Muscle layer of duodenum (tissue), 2 donors: ENCODE results near the gene DCP1A.
A peak's percentile ranks its signal among the peaks of the same experiment; 100 is the strongest.

ENCODE experiments used
- H3K27ac ChIP-seq: one replicate; pipeline ENCODE4 v1.7.0; 2013; ENCODE audit warnings: mild to moderate bottlenecking, low read length
- H3K27me3 ChIP-seq: one replicate; pipeline ENCODE4 v1.7.0; 2013; ENCODE audit warnings: low read depth, mild to moderate bottlenecking, control low read depth, low read length
- H3K36me3 ChIP-seq, 2 donors: one replicate each; pipeline ENCODE4 v1.7.0; 2013; ENCODE audit warnings: low read length in 2 of 2, control low read depth in 1 of 2, mild to moderate bottlenecking in 1 of 2; ENCODE audit not compliant: insufficient read depth in 2 of 2, control insufficient read depth in 1 of 2
- H3K4me1 ChIP-seq, 2 donors: one replicate each; pipeline ENCODE4 v1.7.0; 2013; ENCODE audit warnings: low read length in 2 of 2, mild to moderate bottlenecking in 2 of 2, control low read depth in 1 of 2, moderate library complexity in 1 of 2; ENCODE audit not compliant: insufficient read depth in 2 of 2, control insufficient read depth in 1 of 2
- H3K4me3 ChIP-seq, 2 donors: one replicate each; pipeline ENCODE4 v1.7.0; 2013; ENCODE audit warnings: low read length in 2 of 2, low read depth in 1 of 2, mild to moderate bottlenecking in 1 of 2
- H3K9me3 ChIP-seq, 2 donors: one replicate each; pipeline ENCODE4 v1.7.0; 2013; ENCODE audit warnings: low read length in 2 of 2, control low read depth in 1 of 2, mild to moderate bottlenecking in 1 of 2; ENCODE audit not compliant: control insufficient read depth in 1 of 2
- donor health status: healthy.

DCP1A gene

DNA sequence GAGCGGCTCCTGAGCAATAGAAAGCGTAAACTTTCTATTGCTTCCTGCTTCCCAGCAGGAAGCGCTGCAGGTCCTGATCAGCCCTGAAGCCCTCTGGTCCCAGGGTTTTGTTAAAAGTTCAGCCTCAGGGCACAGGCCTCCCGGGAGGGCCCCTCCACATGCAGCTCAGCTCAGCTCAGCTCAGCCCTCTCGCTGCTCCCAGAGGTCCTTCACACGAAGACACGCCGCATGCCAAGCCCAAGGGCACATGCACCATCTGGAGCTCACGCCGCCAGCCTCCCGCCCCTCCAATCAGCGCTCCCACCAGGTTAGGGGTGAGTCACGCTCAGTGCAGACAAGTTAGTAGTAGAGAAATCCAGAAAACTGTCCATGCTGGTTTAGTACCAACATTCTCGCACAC, 104.2 kb downstream of the DCP1A start:
- Histone ChIP-seq H3K9me3 (no peaks in the 10 kb centered on the region), H3K27ac (no peak overlapping the region), H3K36me3 (peaks cover 25 to 42% of the 10 kb centered on the region in 2 donors), H3K4me1 (peaks cover 0 to 30% of the 10 kb centered on the region in 2 donors), H3K4me3 (no peak overlapping the region), H3K27me3 (no peaks in the 10 kb centered on the region)

- Histone ChIP-seq H3K4me1 (peaks cover 0 to 33% of the 10 kb centered on the region in 2 donors), H3K27me3 (no peaks in the 10 kb centered on the region), H3K27ac (no peak overlapping the region), H3K9me3 (no peaks in the 10 kb centered on the region), H3K36me3 (peaks cover 26 to 45% of the 10 kb centered on the region in 2 donors), H3K4me3 (no peak overlapping the region)
These were observed 104.7 kb downstream of the DCP1A start for GRCh38 chr3:53242642-53243041.

DNA sequence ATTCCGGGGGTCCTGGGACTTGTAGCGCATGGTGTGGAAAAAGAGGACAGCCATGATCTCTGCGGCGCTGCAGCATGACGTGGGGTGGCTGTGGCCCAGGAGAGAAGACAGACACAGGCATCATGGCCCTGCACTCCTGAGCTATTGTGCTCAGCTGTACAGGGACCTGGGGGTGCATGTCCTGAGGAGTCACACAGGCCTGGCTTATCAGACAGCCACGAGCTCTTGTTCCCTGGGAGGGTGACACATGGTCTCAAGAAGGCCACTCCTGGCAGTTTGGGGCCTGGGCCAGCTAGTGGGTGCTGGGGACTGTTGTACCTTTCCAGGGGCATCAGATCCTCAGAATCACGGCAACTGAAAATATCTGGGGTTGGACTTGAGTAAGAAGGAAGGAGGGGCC, 105.2 kb downstream of the DCP1A start:
- Histone ChIP-seq H3K27ac (no peak overlapping the region), H3K27me3 (no peaks in the 10 kb centered on the region), H3K36me3 (peaks cover 26 to 45% of the 10 kb centered on the region in 2 donors), H3K9me3 (no peaks in the 10 kb centered on the region), H3K4me3 (no peak overlapping the region), H3K4me1 (peaks cover 0 to 33% of the 10 kb centered on the region in 2 donors)

- H3K4me1 ChIP-seq = peaks cover 6 to 40% of the 10 kb centered on the region in 2 donors
- no peak overlapping the region for H3K27ac ChIP-seq
These were observed 106.1 kb downstream of the DCP1A start for GRCh38 chr3:53240989-53241972.

DNA sequence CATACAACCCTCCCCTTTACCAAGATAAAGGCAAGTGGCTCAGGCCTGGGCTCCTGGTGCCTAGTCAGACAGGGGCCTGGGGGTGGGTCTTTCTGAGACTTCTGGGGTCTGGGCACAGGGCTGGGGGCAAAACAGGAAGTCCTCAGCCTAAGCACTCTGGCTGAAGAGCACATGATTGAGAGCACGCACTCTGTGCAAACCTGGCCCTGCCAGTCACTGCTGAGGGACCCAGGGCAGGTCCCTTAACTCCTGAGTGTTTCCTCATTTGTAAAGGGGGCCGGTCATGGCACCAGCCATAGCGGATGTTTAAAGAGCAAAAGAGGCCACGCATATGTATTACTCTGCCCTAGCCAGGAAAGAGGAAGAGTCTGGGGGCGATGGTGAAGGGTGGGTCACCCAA, 107.5 kb downstream of the DCP1A start:
- Histone ChIP-seq H3K36me3 (peaks cover 33 to 55% of the 10 kb centered on the region in 2 donors), H3K27ac (no peak overlapping the region), H3K9me3 (no peaks in the 10 kb centered on the region), H3K27me3 (no peaks in the 10 kb centered on the region), H3K4me1 (peaks cover 10 to 46% of the 10 kb centered on the region in 2 donors), H3K4me3 (no peak overlapping the region)

More at GRCh38 chr3:53240989-53241972, 106.1 kb downstream of the DCP1A start:
- no peak overlapping the region for H3K4me3 ChIP-seq
- H3K9me3 ChIP-seq = no peaks in the 10 kb centered on the region
- peaks cover 32 to 52% of the 10 kb centered on the region in 2 donors for H3K36me3 ChIP-seq
- H3K27me3 ChIP-seq = no peaks in the 10 kb centered on the region

GRCh38 chr3:53238886-53239285, 108.5 kb downstream of the DCP1A start:
- Histone ChIP-seq H3K36me3 (peaks cover 42 to 64% of the 10 kb centered on the region in 2 donors), H3K27ac (peak overlapping the region; percentile 14), H3K4me3 (no peak overlapping the region), H3K9me3 (no peaks in the 10 kb centered on the region), H3K4me1 (peaks cover 10 to 39% of the 10 kb centered on the region in 2 donors), H3K27me3 (no peaks in the 10 kb centered on the region)

GRCh38 chr3:53238051-53238850, 109.1 kb downstream of the DCP1A start:
- H3K27ac ChIP-seq = peak overlapping the region; percentile 14
- H3K27me3 ChIP-seq = no peaks in the 10 kb centered on the region
- H3K4me3 ChIP-seq = no peak overlapping the region
- no peaks in the 10 kb centered on the region for H3K9me3 ChIP-seq
- peaks cover 49 to 69% of the 10 kb centered on the region in 2 donors for H3K36me3 ChIP-seq
- peaks cover 10 to 32% of the 10 kb centered on the region in 2 donors for H3K4me1 ChIP-seq

DNA sequence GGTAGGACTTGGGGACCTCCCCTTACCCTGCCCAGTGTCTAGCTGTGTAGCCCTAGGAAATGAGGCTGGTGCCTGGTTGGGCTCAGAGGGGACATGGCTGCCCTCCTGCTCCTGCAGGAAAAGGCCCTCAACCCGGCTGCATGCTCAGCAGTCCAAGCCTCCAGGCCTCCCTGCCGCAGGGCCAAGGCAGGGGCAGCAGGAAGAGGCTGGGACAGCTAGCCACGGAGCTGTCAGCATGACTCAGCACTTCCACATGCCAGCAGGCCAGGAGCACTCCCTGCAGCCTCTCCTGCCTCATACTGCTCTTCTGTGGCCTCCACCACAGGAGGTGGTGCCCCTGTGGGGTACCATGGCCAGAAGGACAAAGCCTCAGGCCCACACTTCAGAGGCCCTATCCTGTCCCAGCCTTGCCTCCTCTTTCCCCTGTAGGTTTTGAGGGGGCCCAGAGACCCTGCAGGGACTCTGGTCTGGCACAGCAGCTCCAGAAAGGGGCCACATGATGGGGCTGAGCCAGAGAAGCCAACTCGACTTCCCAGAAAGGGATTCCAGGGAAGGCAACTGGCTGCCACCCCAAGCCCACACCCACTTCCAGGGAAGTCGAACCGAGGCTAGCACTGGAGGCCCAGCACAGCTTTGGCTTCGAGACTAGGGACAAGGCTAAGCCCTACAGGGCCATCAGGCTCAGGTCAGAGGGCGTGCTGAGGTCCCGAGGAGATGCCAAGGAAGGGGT, 111.1 kb downstream of the DCP1A start:
- no peaks in the 10 kb centered on the region for H3K27me3 ChIP-seq
- peaks cover 10 to 24% of the 10 kb centered on the region in 2 donors for H3K4me1 ChIP-seq
- H3K4me3 ChIP-seq = no peak overlapping the region
- peak overlapping the region; percentile 49 for H3K27ac ChIP-seq
- no peaks in the 10 kb centered on the region for H3K9me3 ChIP-seq
- H3K36me3 ChIP-seq = peaks cover 56 to 78% of the 10 kb centered on the region in 2 donors

GRCh38 chr3:53235545-53235944, 111.8 kb downstream of the DCP1A start:
- H3K27me3 ChIP-seq = no peaks in the 10 kb centered on the region
- no peak overlapping the region for H3K27ac ChIP-seq
- H3K36me3 ChIP-seq = peaks cover 57 to 78% of the 10 kb centered on the region in 2 donors
- no peaks in the 10 kb centered on the region for H3K9me3 ChIP-seq
- peaks cover 10 to 24% of the 10 kb centered on the region in 2 donors for H3K4me1 ChIP-seq
- H3K4me3 ChIP-seq = no peak overlapping the region

- H3K4me1 ChIP-seq = peaks cover 10 to 24% of the 10 kb centered on the region in 2 donors
- H3K9me3 ChIP-seq = no peaks in the 10 kb centered on the region
- H3K36me3 ChIP-seq = peaks cover 56 to 80% of the 10 kb centered on the region in 2 donors
- H3K4me3 ChIP-seq = no peak overlapping the region
- no peaks in the 10 kb centered on the region for H3K27me3 ChIP-seq
- no peak overlapping the region for H3K27ac ChIP-seq
These were observed 112.5 kb downstream of the DCP1A start for GRCh38 chr3:53234841-53235232.
